Activated CD4-positive, alpha-beta T cell treated with anti-CD3 and anti-CD28 coated beads, Interleukin-2, amount 50 U/mL, for 24 hours (primary cell): Measurements from ENCODE around the gene ARFGEF2.
"Not testable (repeated sequence)": the region's sequence is repeated elsewhere in the genome, so short reads cannot be mapped to it uniquely, and the experiment has no call there.

Experiments used
- DNase-seq, 2 donors: peaks; one replicate each; pipeline ENCODE4 v3.0.0-alpha.2; 2020; ENCODE audit warnings: low read depth in 1 of 2, low spot score in 1 of 2

The ARFGEF2 gene

GRCh38 chr20:48990467-48990866 lies 69.0 kb downstream of the ARFGEF2 start:
- DNase-seq: no peak

- no peak for DNase-seq
Observed at GRCh38 chr20:48995589-48995988, 74.1 kb downstream of the ARFGEF2 start.

- no peak for DNase-seq
Observed at GRCh38 chr20:48999890-49000870, 78.7 kb downstream of the ARFGEF2 start.

GRCh38 chr20:49001741-49002140 lies 80.2 kb downstream of the ARFGEF2 start:
- DNase-seq: no peak

GRCh38 chr20:49006446-49006980 lies 85.0 kb downstream of the ARFGEF2 start:
- no peak for DNase-seq

- DNase-seq: no peak
Observed at GRCh38 chr20:49009899-49010631, 88.6 kb downstream of the ARFGEF2 start.

GRCh38 chr20:49024220-49024619 lies 102.7 kb downstream of the ARFGEF2 start:
- no peak for DNase-seq

GRCh38 chr20:49028177-49028576 lies 106.7 kb downstream of the ARFGEF2 start:
- not testable (repeated sequence) for DNase-seq

GRCh38 chr20:49028684-49029083 lies 107.2 kb downstream of the ARFGEF2 start:
- DNase-seq: no peak

GRCh38 chr20:49029203-49029602 lies 107.7 kb downstream of the ARFGEF2 start:
- DNase-seq: no peak

GRCh38 chr20:49030954-49031619 lies 109.6 kb downstream of the ARFGEF2 start:
- DNase-seq: no peak

GRCh38 chr20:49032455-49032854 lies 110.9 kb downstream of the ARFGEF2 start:
- DNase-seq: no peak

- DNase-seq: no peak
Observed at GRCh38 chr20:49034070-49034732, 112.7 kb downstream of the ARFGEF2 start.

GRCh38 chr20:49037962-49038387 lies 116.5 kb downstream of the ARFGEF2 start:
- peak in 1 of 2 donors; percentile 17 for DNase-seq

- DNase-seq: no peak
Observed at GRCh38 chr20:49039854-49040253, 118.3 kb downstream of the ARFGEF2 start.

GRCh38 chr20:49043000-49043399 lies 121.5 kb downstream of the ARFGEF2 start:
- DNase-seq: no peak

GRCh38 chr20:49045440-49046086 lies 124.1 kb downstream of the ARFGEF2 start:
- DNase-seq: no peak

GRCh38 chr20:49046087-49046900 lies 124.8 kb downstream of the ARFGEF2 start, which contains the start of gene CSE1L:
Gene CSE1L (plus strand): TSS chr20:49046312. CDS start chr20:49058464, 12,152 bp downstream.
- DNase-seq: peak; percentile 91 to 92

- no peak for DNase-seq
Observed at GRCh38 chr20:49052334-49052733, 130.8 kb downstream of the ARFGEF2 start.
